ENCODE measurements around the gene MICU1.
A peak's percentile ranks its signal among the peaks of the same experiment; 100 is the strongest.

The MICU1 gene

DNA sequence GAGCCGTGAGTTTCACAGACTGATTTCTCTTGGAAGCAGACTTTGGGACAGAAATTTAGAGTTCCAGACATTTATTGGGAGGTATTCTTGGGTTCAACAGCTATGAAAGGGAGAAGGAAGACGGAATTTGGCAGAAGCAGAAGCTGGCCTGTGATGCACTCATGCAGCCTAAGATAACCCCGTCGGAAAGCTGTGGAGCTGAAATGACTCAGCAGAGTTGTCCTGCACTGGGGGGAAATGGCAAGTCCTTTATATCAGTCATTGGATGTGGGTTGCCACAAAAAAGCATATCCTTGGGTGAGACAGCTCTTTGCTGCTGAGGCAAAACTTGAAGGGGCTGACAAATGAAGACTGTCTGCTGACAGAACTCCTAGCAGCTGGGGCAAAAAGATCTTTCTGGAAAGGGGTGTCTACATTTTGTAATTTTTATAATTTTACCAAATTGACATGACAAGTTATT, 11.5 kb upstream of the MICU1 start:
- DNase-seq (ENCODE audit: low read depth in 3 of 3) = peak; percentile 4 to 25 (median 20)

DNA sequence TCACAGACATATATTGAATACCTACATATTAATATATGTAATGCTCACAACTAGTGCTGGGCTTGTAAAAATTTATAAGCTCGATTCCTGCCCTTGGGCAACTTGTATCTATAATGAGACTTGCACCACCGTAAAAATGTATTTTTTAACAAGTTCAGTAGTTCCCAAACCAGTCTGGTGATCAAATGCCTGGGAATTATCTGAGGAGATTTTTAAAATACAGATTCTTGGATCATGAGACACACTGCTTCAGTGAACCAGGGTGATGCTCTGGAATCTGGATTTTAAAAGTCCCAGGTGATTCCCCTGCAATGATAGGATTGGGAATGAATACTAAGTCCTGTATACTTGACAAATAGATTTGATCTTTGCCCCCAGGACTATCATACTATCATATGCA, 4.3 kb upstream of the MICU1 start:
- no peak for DNase-seq (ENCODE audit: low read depth in 3 of 3)

DNA sequence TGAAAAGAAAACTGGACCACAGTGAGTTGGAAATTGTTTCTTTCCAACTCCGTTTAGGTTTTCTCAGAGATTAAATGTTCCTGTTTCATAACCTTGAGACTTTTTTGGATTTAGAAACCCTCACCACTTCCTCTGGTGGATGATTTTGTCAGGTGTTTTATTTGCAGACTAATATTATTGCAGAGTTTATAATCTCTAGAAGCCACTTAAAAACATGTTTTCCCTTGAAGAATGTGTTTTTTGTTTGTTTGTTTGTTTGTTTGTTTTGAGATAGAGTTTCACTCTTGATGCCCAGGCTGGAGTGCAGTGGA, 520 bp upstream of the MICU1 start:
- no peak for DNase-seq (ENCODE audit: low read depth in 3 of 3)

DNA sequence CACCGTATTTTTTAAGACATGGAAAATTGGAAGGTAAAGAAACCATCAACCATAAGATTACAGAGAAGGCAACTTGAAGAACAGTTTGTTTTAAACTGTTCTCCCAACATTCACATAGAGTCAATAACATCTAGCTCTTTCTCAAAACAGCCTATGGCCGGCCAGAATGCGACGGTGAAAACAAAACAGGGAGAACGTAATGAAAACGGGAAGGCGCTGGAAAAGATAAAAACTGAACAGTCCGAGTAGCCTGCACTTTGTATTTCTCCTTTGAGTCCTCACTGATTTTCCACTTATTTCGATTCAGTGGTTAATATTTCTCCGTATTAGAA, 637 bp downstream of the MICU1 start:
- DNase-seq (ENCODE audit: low read depth in 3 of 3) = no peak

DNA sequence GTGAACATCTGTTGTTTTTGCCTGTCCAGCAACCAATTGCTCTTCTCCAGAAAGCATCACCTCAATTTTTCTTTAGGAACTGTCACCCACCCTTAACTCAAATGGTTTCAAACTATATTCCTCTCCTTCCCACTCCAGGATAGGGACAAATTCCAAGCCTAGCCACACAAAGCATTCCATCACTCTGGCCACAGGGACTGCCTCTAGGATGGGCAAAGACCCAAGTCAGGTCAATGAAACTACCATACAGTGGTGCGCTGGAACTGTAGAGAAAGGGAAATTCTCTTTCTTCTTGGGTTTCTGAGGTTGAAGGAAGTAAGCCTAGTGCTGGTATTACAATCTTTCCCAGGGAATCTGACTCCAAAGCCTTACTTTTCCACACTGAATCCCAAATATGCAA, 3.6 kb downstream of the MICU1 start:
- no peak for DNase-seq (ENCODE audit: low read depth in 3 of 3)

DNA sequence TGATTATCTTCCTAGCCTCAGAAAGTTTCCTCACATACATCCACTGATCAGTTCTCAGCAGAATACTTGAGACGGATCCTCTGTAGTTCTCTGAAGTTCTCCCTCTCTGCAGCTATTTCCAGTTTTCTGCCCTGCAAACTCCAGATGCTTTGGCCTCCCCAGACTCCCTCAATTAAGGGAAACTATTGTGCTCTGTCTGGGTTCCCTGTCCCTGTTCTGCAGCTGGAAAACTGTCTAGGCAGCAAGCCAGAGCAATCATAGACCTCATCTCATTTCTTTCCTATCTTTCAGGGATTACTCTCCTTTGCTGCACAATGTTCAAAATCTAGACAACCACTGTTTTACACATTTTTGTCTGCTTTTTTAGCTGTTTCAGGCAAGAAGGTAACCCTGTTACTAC, 9.2 kb downstream of the MICU1 start:
- no peak for DNase-seq (ENCODE audit: low read depth in 3 of 3)

DNA sequence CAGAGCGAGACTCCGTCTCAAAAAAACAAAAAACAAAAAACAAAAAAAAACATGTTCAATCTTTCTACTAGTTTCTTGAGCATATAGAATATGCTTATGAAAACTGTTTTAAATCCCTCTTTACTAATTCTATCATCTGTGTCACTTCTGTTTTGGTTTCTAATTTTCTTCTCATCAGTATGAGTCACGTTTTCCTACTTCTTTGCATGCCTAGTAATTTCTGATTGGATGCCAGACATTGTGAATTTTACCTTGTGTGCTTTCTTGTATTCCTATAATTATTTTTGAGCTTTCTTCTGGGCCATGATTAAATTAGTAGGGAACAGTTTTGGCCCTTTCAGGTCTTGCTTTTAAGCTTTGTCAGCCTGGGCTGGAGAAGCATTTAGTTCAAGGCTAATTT, 9.9 kb downstream of the MICU1 start:
- DNase-seq (ENCODE audit: low read depth in 3 of 3) = no peak

DNA sequence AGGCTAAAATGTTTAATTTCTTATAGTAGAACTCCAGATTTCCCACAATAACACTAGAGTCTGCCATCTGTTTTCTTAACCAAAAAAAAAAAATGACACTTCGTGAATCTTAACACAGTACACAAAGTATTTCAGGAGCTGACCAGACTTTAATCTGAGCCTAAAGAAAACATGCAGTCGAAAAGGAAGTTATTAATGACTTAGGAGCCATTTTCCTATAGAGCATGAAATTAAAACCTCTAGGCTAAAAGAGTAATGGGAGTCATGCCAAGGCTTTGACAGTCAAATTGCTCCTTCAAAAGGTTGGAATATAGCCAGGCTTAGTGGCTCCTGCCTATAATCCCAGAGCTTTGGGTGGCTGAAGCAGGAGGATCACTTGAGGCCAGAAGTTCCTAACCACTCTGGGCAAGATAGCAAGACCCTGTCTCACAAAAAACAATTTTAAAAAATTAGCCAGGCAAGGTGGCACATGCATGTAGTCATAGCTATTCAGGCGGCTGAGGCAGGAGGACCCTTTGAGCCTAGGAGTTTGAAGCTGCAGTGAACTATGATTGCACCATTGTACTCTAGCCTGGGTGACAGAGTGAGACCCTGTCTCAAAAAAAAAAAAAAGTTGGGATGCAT, 13.6 kb downstream of the MICU1 start:
- no peak for DNase-seq (ENCODE audit: low read depth in 3 of 3)

DNA sequence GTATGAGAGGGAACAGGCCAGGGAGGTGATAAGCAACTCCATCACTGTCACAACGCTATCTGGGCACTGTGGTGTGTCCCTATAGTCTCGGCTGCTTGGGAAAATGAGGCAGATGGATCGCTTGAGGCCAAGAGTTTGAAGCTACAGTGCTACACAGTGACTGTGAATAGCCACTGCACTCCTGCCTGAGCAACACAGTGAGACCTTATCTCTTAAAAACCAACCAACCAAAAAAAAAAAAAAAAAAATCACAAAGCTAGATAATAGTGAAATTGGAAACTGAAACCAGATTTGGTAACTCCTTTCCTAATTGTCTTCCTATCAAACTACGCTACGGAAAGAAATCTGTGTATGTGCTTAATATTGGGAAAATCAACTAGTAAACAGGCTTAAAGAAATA, 14.1 kb downstream of the MICU1 start:
- DNase-seq (ENCODE audit: low read depth in 3 of 3) = no peak

DNA sequence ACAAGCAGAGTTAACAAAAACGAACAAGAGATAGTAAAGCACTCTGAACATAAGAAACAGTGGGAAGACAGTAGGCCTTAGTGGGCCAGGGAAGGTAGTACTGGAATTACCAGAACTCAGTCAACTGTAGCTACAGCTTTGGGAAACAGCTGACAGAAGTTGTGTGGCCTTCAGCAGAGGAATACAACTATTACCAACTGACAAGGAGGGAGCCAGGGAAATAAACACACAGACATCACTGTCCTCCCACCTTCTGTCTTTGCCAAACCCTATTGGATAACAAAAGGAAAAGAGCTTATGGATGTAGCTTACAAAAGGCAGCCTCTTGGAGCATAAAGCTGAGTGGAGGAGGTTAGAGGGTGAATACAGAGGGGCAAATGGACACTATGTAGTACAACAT, 15.4 kb downstream of the MICU1 start:
- no peak for DNase-seq (ENCODE audit: low read depth in 3 of 3)

DNA sequence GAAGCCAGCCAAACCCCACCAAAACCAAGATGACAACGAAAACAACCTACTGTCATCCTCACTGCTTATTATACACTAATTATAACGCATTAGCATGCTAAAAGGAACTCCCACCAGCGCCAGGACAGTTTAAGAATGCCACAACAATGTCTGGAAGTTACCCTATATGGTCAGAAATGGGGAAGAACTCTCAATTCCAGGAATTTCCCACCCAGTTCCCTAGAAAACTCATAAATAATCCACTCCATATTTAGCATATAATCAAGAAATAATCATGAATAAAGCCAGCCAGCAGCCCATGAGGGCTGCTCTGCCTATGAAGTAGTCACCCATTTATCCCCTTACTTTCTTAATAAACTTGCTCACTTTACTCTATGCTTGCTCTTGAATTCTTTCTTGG, 20.8 kb downstream of the MICU1 start:
- DNase-seq (ENCODE audit: low read depth in 3 of 3) = no peak

DNA sequence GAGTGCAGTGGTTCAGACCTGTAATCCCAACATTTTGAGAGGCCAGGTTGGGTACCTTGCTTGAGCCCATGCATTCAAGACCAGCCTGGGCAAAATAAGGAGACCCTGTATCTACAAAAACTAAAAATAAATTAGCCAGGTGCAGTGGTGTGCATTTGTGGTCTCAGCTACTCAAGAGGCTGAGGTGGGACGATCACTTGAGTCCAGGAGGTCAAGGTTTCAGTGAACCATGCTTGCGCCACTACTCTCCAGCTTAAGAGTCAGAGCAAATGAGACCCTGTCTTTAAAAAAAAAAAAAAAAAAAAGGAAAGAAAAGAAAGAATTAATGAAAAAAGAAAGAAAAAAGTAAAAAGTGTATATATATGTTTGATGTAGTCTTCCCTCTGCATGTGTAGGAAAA, 24.7 kb downstream of the MICU1 start:
- DNase-seq (ENCODE audit: low read depth in 3 of 3) = no peak

DNA sequence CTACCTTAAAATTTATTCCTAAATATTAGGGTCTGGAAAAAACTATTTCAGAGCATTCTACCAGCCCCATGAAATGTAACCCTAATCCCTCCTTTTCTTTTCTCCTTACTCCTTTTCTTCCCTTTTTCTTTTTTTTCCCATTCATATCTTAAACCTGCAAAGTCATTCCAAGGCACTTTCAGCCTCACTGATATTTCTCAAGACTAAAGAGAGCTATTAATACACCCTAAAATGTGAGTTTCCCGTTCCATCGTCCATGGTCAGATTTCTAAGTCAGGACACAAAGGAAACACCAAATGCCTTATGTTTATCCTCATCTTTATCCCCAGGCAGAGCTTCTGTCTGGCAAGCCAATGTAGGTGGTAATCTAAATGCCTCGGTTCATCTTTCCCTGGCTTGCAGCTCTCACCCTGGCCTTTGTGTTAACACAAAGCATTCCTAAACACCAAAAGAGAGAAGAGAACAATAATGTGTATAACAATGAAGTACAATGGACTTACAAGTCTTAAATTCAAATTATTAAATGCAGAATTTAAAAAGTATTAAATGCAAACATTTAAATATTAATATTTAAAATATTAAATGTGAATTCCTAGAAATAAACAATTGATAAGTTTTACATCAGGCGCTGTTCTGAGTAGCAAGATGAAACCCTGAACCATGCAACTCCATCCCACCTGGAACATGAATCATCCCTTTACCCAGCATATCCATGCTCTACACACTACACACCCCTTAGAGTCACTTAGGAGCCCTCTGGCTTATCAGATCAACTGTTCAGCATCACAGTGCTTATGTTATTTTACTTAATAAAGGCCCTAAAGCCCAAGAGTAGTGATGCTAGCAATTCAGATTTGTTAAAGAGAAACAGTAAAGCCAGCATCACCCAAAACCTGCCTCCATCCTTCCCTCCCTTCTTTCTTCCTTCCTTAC, 26.8 kb downstream of the MICU1 start:
- no peak for DNase-seq (ENCODE audit: low read depth in 3 of 3)

DNA sequence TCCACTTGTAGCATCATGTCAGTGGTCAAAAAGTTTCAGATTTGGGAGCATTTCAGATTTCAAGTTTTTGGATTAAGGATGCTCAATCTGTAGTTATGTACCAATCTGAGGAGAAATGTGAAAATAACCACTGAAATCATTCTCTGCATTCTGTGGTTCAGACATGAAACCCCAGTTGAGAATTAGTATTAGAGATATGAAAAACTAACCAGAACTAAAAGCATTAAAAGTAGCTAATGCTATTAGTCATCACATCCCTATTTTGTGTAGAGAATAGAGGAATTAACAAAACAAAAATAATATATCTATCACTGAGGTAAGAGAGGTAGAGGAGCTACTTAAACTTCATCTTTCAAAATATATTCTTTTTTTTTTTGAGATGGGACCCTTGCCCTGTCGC, 28.0 kb downstream of the MICU1 start:
- DNase-seq (ENCODE audit: low read depth in 3 of 3) = no peak

DNA sequence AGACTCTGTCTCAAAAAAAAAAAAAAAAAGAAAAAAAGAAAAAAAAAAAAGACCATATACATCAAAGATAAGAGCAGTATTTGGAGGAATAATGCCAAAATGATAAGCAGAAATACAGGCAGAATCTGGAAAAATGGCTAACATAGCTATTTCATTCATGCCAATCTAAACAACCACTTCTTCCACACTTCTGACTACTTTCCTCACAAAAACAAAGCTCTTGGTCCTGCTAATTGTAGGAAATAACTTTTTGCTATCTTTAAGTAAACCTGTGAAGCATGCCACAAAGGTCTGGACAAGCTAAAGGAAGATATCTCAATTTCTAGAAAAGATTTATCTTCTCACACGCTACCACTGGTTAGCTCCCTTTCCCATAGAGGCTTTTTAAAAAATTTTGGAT, 30.4 kb downstream of the MICU1 start:
- no peak for DNase-seq (ENCODE audit: low read depth in 3 of 3)

DNA sequence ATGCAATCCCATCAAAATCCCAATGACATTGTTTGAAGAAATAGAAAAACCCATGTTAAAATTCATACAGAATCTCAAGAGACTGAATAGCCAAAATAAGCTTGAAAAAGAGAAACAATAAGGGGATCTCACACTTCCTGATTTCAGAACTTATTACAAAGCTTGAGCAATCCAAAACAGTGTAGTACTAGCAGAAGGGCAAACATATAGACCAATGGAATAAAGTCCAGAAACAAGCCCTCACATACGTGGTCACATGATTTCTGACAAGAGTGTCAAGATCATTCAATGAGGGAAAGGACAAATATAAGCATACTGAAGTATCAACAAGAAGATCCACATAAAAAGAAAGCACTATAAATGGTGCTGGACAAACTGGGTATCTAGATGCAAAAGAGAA, 31.9 kb downstream of the MICU1 start:
- no peak for DNase-seq (ENCODE audit: low read depth in 3 of 3)

DNA sequence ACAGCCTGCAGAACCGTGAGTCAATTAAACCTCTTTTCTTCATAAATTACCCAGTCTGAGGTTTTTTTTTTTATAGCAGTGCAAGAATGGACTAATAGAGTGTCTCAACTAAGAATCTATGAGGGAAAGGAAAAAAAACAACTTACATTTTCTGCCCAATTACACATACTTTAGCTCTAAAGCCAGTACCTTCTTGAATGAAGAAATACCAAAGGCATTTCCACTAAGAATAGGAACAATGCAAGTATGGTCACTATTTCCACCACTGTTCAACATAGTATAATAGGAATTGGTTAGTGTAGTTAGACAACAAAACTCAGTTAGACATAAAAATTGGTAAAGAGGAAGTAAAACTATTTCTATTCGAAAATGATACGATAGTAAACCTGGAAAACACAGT, 37.6 kb downstream of the MICU1 start:
- DNase-seq (ENCODE audit: low read depth in 3 of 3) = no peak

DNA sequence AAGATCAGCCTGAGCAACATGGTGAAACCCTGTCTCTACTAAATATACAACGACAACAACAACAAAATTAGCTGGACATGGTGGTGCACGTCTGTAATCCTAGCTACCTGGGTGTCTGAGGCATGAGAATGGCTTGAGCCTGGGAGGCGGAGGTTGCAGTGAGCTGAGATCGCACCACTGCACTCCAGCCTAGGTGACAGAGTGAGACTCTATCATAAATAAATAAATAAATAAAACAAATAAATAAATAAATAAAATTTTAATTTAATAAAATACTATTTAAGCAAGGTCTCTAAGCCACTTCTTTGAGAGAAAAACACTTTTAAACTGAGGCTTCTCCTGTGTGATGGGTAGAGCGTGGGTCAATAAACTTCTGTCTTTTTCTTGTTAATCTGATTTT, 38.3 kb downstream of the MICU1 start:
- no peak for DNase-seq (ENCODE audit: low read depth in 3 of 3)

DNA sequence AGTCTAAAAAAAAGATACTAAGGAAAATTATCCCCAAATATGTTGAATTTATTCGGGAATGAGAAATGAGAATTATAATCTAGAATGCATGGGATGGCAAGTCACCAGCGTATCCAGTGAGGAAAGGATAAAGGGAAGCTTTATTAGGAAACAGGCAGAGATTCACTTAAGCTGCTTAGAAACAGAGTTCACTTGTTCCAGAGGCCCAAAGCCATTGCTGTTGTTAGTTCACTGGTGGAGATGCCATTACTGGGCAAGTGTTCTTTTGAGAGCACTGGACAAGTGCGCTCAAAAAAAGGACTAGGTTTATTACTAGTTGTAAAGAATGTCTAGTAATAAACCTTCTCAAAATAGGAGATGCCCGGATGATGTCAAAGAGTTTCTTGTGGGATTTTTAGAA, 51.2 kb downstream of the MICU1 start:
- DNase-seq (ENCODE audit: low read depth in 3 of 3) = no peak

DNA sequence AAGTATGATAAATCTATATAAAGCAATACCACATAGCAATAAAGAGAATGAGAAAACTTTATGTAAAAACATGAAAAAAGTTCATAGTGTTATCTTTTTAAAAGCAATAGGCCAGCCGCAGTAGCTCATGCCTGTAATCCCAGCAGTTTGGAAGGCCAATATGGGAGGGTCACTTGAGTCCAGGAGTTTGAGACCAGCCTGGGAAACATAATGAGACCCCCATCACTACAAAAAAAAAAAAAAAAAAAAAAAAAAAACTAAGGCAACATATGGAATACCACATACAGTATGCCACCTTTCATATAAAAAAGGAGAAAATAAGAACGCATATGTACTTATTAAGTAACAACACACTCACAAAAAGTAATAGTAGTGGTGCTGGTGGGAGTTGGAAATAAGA, 52.8 kb downstream of the MICU1 start:
- no peak for DNase-seq (ENCODE audit: low read depth in 3 of 3)

DNA sequence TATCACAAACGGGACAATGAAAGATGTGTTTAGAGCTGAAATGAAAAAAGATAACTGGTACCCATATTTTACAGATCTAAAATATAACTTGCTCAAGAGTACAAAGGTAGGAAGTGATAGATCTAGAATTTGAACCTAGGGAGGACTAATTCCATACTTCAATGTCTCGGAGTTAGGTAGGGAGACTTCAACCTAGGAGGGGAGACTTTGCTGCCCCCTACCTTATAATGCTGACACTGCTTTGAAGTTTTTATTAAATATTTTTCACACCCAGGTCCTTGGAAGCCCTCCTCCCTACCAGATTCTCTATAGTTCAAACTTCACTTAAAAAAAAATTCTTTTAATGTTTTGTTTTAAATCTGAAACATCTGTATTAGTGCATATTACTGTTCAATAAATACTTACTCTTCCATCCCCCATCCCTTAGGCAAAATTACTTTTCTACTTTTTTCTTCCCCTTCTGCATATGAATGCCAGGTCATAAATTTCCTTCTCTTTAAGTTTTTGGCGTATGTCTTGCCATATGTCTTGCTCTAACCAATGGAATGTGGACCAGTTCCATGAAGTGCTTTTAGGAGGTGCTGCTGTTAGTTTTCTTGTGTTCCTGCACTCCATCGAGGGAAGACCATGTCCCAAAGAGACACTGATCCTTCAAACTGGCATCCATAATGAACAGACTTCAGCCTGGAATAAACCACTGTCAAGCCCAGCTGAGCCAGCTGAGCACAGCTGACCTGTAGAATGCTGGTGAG, 57.8 kb downstream of the MICU1 start:
- DNase-seq (ENCODE audit: low read depth in 3 of 3) = no peak

DNA sequence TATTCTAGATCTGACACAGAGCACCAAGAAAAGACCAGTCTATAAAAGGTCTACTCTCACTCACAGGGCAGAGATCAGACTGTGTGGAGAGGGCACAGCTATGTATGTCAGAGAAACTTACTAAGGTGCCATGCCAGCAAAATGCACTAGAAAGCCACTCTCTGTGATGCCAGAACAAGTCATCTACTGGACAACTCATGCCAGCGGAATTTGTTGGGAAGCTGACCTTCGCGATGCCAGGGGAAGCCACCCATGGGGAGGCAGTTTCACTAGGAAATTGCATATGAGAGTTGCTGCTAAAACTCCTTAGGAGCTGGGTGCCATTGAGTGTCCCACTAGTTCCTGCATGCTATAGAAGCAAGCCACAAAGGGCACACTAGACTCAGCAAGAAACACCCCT, 58.5 kb downstream of the MICU1 start:
- DNase-seq (ENCODE audit: low read depth in 3 of 3) = no peak

DNA sequence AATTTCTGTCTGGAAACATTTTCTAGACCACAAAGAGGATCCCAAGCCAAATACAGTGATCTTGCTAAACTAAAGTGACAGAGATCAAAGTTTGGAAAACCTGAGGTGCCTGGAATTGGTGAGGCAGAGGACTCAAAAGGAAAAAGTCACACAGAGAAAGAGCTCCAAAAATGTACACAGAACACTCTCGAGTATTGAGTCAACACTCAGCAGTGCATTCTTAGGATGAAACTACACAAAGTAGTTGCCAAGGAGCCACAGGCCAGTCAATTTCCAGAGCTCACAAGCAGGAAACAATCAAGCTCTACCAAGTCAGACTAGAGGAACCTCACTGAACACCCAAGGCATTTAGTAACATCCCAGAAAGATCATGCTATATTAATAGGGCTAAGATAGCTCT, 61.3 kb downstream of the MICU1 start:
- peak in 2 of 3 donors; percentile 3 to 20 for DNase-seq (ENCODE audit: low read depth in 3 of 3)

Measured in stimulated activated CD4-positive, alpha-beta T cell treated with anti-CD3 and anti-CD28 coated beads, TNF-alpha, amount 100 ng/mL, for 48 hours (primary cell).